HG03571 (cell line): Measurements from ENCODE around the gene ST8SIA2.

ENCODE experiments used
- ATAC-seq: cut with Tn5 transposase; IDR thresholded peaks from one replicate; pipeline ENCODE4 v1.9.1; 2021; ENCODE audit not compliant: unreplicated experiment

Gene ST8SIA2

GRCh38 chr15:92485441-92485840 is 91.8 kb downstream of the ST8SIA2 start:
- no peak for ATAC-seq

DNA sequence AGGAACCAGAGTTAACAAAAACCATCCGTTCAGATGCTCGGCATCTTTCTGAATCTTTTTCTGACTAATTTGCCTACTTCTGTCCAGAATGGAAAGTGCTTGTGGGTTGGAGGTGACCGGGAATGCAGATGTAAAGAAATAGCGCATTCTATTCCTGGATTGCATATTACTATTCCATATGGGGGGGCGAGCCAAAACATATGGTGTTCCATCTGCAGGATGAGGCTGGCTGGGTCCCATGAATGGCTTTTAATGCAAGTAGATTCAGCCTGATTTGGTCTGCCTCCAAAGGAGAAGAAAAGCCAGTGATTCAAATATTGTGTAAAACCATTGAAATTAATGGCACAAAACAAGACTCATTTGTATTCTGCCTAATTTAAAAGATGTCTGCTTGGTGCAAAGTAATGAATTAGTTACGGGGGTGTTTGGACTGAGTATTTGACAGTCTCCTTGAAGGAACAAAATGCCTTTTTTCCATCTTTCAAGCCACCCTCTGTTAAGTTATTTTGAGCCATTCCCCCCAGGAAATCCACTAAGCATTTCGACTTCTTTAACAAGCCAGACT is 99.0 kb downstream of the ST8SIA2 start:
- no peak for ATAC-seq

GRCh38 chr15:92494806-92495336 is 101.2 kb downstream of the ST8SIA2 start:
- ATAC-seq: no peak

GRCh38 chr15:92495446-92495845 is 101.8 kb downstream of the ST8SIA2 start:
- ATAC-seq: no peak

- no peak for ATAC-seq
These were observed 106.2 kb downstream of the ST8SIA2 start for GRCh38 chr15:92499731-92500530.

DNA sequence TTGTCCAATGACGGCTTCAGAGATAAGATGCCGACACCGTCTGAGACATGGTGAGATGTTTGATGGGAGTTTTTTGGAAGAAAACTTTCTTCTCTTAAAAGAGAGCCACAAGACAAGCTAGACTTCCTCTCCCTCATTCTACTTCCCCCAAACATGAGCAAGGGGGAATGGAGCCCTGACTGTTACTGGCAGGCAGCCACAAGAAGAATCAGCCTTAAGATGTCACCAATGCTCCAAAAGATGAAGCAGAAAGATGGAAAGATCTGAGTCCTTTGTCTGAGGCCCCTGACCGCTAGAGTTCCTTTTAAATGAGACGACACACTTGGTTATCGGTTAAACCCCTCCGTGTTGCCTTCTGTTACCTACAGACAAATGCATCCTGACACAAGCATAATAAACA is 108.7 kb downstream of the ST8SIA2 start:
- ATAC-seq: no peak

- ATAC-seq: no peak
These were observed 109.5 kb downstream of the ST8SIA2 start for GRCh38 chr15:92502930-92503857.

DNA sequence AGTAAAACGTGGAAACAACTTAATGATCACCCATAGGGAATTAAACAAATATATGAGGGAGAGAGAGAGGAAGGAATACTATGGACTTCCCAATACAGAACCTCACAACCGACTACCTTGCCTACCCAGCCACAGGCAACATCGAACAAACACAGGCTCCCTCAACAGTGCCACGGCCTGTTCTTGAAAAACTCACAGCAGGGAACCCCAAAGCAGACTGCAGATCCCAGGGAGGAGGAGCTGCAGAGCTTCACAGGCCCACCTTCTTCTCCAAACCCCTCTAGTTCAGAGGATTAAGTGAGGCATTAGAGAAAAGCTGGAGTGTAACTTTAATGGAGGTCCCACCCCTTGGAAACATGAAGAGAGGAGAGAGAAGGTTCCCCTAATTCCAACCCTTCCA is 110.2 kb downstream of the ST8SIA2 start:
- no peak for ATAC-seq

DNA sequence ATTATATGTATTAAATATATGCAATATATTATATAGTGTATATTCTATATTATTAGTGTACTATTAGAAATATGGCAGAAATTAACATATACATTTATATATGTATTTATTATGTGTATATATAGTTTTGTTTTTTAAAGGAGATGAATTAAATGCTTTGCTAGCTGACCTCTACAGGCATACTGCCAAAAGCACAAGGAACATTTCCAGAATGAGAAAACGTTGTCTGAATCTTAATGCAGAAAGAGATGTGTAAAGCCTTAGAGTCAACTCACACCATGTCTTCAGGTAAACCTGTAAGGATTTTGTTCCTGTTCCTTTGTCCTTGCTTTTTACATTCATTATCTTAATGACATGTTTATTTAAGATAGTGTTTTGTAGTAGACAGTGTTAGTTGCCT is 111.9 kb downstream of the ST8SIA2 start:
- no peak for ATAC-seq

GRCh38 chr15:92506506-92506905 is 112.8 kb downstream of the ST8SIA2 start:
- no peak for ATAC-seq

GRCh38 chr15:92510163-92510882 is 116.6 kb downstream of the ST8SIA2 start:
- no peak for ATAC-seq
